Thymus (tissue), 11 donors: ENCODE measurements around the gene HSF5. TPM values are rescaled to one million over a fixed set of nuclear protein-coding genes. Genes with fewer than 3 reads are reported as not detected.
A peak's percentile ranks its signal among the peaks of the same experiment; 100 is the strongest.

Experiments used
- DNase-seq, 9 donors: peaks; one replicate each; pipeline ENCODE4 v3.0.0-alpha.2; 2013; ENCODE audit warnings: low spot score in 9 of 9, low read depth in 6 of 9, missing footprints in 1 of 9
- H3K27ac ChIP-seq, 2 donors: one replicate each; pipeline ENCODE4 v1.5.1; 2013; ENCODE audit warnings: control low read depth in 1 of 2, low read depth in 1 of 2, low read length in 1 of 2, mild to moderate bottlenecking in 1 of 2, moderate library complexity in 1 of 2
- H3K27me3 ChIP-seq, 2 donors: one replicate each; pipeline ENCODE4 v1.5.1; 2013; ENCODE audit warnings: low read length in 1 of 2; ENCODE audit not compliant: control insufficient read depth in 2 of 2, insufficient read depth in 1 of 2
- H3K36me3 ChIP-seq, 2 donors: one replicate each; pipeline ENCODE4 v1.5.1; 2013; ENCODE audit warnings: low read length in 1 of 2, mild to moderate bottlenecking in 1 of 2, moderate library complexity in 1 of 2; ENCODE audit not compliant: control insufficient read depth in 2 of 2, insufficient read depth in 2 of 2
- H3K4me1 ChIP-seq, 2 donors: one replicate each; pipeline ENCODE4 v1.5.1; 2013; ENCODE audit warnings: low read length in 2 of 2; ENCODE audit not compliant: control insufficient read depth in 2 of 2, insufficient read depth in 2 of 2
- H3K4me3 ChIP-seq, 2 donors: one replicate each; pipeline ENCODE4 v1.5.1; 2013; ENCODE audit warnings: low read length in 2 of 2, control low read depth in 1 of 2, mild to moderate bottlenecking in 1 of 2
- H3K9me3 ChIP-seq, 2 donors: one replicate each; pipeline ENCODE4 v1.5.1; 2013; ENCODE audit warnings: low read length in 1 of 2, mild to moderate bottlenecking in 1 of 2; ENCODE audit not compliant: control insufficient read depth in 2 of 2, insufficient read depth in 1 of 2
- WGBS: extraction: QIAGEN DNeasy Blood & Tissue Kit; methylation state at CpG from one replicate; pipeline ENCODE4 v1.1.7; 2013; 5-methylcytosine and 5-hydroxymethylcytosine counted together
- polyA plus RNA-seq: library from polyadenylated mRNA; stranded (reverse); fragments of 200-250 nt; gene quantifications from one replicate; pipeline ENCODE4 v1.2.3, GENCODE V29; 2013
- total RNA-seq: library from RNA; stranded (reverse); fragments of 120-200 nt; gene quantifications from one replicate; pipeline ENCODE4 v1.2.4, GENCODE V29; 2013
- donor health status: healthy.

Gene HSF5
- total and polyA plus RNA-seq, 2 donors, result 0.90 to 0.91 TPM

DNA sequence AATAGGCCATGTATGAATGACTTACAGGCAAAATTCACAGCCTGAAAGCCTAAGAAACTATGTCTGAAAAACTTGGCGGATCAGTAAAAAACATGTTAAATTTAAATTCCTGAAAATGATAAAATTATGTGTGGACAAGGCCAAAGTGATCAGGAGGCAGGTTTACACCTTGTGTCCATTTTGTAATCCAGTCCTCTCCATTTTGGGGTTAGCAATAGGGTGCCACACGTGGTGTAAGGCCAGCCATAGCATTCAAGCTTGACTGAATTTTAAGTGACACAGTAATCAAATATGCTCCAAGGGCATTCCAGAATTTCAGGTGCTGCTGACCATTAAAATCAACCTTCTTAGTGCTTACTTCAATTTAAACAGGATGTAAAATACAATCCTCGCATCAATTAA lies 73.6 kb downstream of the HSF5 start:
- DNase-seq, result no peak
- Histone ChIP-seq H3K9me3 (no peaks in the 10 kb centered on the region), H3K4me3 (no peak overlapping the region), H3K4me1 (peaks cover 0 to 7% of the 10 kb centered on the region in 2 donors), H3K27ac (no peak overlapping the region), H3K27me3 (no peaks in the 10 kb centered on the region), H3K36me3 (no peaks in the 10 kb centered on the region)
- WGBS, result 96% methylated on average over 3 of the region's 3 CpGs

DNA sequence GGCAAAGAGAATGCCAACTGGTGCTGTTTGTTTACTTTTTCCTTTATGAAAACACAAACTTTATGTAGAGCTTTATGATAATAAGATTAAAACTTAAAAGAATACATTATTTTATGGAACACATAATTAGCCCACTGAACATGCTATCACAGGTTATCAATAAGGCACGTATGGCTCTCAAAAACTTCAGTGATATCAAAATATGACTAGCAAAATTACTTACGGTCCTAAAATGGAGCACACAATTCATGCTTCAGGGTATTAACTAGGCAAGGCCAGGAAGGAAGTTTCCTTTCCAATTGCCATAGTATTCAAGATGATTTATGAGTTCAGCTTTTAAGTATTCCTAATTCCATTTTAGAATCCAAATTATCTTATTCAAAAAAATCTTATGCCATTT lies 74.5 kb downstream of the HSF5 start:
- Histone ChIP-seq H3K27me3 (no peaks in the 10 kb centered on the region), H3K27ac (no peak overlapping the region), H3K4me3 (no peak overlapping the region), H3K36me3 (no peaks in the 10 kb centered on the region), H3K9me3 (no peaks in the 10 kb centered on the region), H3K4me1 (peaks cover 0 to 7% of the 10 kb centered on the region in 2 donors)
- 96% methylated on average over 2 of the region's 2 CpGs for WGBS
- no peak for DNase-seq

DNA sequence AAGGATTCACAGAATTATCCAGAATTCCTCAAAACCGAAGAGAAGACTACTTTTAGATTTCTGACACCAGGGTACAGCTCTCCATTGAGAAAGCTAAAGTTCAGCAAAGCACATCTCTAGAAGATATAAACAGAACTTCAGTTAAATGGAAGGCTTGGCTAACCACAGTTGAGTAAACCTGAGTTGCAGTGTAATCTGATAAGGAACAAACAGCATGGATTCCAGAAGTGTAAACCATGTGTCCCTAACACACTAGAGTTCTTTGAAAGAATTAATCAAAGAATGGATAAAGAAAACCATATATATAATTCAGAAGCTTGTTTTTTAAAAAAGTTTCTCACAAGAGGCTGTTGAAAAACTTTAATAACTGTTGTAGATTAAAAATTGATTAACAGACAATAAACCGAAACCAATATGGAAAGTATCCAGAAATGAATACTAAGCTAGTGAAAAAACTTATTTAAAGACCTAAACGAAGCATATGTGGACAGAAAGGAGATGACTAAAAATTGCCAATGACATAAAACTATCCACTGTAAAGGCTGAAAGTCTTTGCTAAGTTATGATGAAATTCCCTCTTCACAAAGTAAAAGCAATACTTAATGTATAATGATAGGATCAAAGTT lies 75.1 kb downstream of the HSF5 start:
- Histone ChIP-seq H3K36me3 (no peaks in the 10 kb centered on the region), H3K4me1 (peaks cover 0 to 7% of the 10 kb centered on the region in 2 donors), H3K4me3 (no peak overlapping the region), H3K27me3 (no peaks in the 10 kb centered on the region), H3K9me3 (no peaks in the 10 kb centered on the region), H3K27ac (no peak overlapping the region)
- DNase-seq, result peak in 1 of 9 donors; percentile 53
- WGBS, result 95% methylated on average over 3 of the region's 3 CpGs

DNA sequence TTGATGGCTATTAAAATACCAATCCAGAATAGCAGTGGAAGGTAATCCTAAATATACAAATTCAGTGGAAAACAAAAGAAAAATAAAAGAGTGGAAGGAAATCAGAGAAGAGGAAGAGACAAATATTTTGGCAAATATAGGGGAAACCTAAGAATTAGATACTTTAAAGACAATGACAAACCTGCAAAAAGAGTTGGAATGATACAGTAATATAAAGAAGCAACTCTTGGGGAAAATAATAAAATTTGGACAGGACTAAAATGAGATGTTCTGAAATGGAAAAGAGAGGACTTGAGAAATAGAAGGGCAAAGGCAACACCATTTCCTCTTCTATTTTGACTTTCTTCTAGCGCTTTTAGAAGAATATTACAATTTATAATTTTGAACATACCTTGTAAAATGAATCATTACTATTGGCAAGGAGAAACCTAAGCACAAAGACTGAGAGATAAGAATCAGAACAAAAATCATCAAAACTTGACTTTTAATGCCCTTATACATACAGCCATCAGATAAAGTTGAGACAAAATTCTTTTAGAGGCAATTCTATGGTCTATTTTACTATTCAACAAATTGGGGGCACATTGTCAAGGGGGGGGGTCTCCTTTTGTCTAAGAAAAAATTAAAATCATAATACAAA lies 76.0 kb downstream of the HSF5 start:
- no peak overlapping the region for H3K4me3 ChIP-seq

DNA sequence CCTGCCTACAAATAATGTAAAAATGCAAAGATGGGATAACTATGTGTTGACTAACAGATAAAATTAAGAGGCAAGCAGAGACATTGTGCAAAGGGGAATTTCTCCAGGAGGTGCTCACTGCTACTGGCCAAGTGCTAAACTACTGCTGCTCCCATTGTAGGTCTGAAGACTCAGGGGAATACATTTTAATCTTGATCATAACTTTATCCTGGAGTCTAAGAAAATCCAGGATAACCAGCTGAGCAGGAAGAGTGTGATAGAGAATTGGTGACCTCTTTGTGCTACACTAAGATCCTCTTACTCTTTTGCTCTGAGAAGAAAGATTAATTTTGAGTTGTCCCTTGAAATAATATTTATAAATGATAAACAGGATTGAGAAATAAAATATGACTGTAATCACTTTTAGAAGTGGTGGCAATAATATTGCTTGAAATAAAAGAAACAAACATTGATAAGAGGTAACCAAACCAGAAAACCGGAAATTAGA lies 76.8 kb downstream of the HSF5 start:
- DNase-seq, result no peak
- H3K4me1 ChIP-seq, result no peaks in the 10 kb centered on the region
- no peaks in the 10 kb centered on the region for H3K36me3 ChIP-seq
- no peak overlapping the region for H3K4me3 ChIP-seq
- no peak overlapping the region for H3K27ac ChIP-seq
- WGBS, result 92% methylated on average over 1 of the region's 1 CpG
- H3K27me3 ChIP-seq, result no peaks in the 10 kb centered on the region
- no peaks in the 10 kb centered on the region for H3K9me3 ChIP-seq

More for the DNA sequence above, 76.0 kb downstream of the HSF5 start:
- 95% methylated on average over 1 of the region's 1 CpG for WGBS
- H3K27ac ChIP-seq, result no peak overlapping the region
- peaks cover 0 to 4% of the 10 kb centered on the region in 2 donors for H3K4me1 ChIP-seq
- H3K9me3 ChIP-seq, result no peaks in the 10 kb centered on the region
- H3K36me3 ChIP-seq, result no peaks in the 10 kb centered on the region
- no peak for DNase-seq
- no peaks in the 10 kb centered on the region for H3K27me3 ChIP-seq

DNA sequence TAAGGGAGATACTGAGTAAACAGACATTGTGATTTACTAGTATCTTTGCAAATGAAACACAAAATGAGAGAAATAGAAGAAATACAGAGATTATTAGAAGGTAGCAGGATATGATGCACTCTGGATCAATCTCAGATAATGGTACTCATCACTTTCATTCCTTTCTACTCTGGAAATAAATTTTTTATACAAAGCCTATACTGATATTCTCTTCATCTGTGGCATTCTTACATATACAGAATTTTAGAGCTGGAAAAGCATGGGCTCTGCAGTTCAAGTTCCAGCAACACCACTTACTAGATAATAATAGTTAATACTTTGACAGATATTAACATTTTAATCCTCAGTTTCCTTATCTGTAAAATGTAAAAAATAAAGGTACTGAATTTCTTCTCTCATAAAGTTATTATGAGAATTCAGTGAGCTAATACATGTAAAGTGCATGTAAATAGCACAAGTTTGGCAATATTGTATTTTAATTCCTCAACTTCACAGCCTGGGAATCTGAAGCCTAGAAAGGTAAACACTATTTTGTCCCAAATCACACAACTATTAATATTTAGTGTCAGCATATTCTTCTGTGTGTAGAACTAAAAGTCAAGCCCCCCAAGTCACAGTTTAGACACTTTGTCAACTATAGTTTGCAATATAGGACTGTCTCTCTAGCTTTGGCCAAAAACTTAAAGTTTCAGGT lies 77.3 kb downstream of the HSF5 start:
- H3K9me3 ChIP-seq, result no peaks in the 10 kb centered on the region
- no peaks in the 10 kb centered on the region for H3K4me1 ChIP-seq
- no peak for DNase-seq
- H3K4me3 ChIP-seq, result no peak overlapping the region
- no peaks in the 10 kb centered on the region for H3K27me3 ChIP-seq
- H3K27ac ChIP-seq, result no peak overlapping the region
- H3K36me3 ChIP-seq, result no peaks in the 10 kb centered on the region

DNA sequence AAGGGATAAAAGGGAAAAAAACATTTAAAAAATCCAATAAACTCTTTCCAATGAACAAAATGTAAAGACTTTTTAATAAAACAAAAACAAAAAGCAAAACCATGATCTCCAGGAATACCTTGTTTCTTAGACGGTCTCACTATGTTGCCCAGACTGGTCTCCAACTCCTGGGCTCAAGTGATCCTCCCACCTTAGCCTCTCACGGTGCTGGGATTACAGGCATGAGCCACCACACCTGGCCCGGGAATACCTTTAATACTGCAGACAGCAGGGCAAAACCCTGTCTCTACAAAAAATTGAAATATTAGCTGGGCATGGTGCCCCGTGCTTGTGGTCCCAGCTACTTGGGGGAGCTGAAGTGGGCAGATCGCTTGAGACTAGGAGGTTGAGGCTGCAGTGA lies 78.8 kb downstream of the HSF5 start:
- H3K9me3 ChIP-seq, result no peaks in the 10 kb centered on the region
- no peak for DNase-seq
- no peaks in the 10 kb centered on the region for H3K4me1 ChIP-seq
- H3K27me3 ChIP-seq, result no peaks in the 10 kb centered on the region
- H3K4me3 ChIP-seq, result no peak overlapping the region
- no peaks in the 10 kb centered on the region for H3K36me3 ChIP-seq
- H3K27ac ChIP-seq, result no peak overlapping the region
- WGBS, result 97% methylated on average over 5 of the region's 5 CpGs

DNA sequence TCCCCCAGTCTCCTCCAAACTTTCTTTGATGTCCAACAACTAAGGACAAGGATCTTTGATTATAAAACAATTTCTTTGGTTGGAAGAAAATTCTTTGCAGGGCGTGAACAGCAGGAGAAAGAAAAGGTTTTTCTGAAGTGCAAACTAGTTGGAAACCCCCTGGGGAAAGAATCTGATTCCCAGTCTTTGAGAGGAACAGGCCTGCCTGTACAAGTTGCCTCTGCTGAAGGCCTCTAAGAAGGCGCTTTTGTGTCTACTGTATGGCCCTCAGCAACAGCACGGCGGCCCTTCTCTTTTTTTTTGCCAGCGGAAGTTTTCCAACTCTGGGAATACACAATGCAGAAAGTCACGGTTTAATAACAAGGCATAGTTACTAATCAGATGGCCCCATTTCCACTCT lies 84.9 kb downstream of the HSF5 start:
- Histone ChIP-seq H3K4me1 (peaks cover 0 to 3% of the 10 kb centered on the region in 2 donors), H3K4me3 (no peak overlapping the region), H3K9me3 (no peaks in the 10 kb centered on the region), H3K27ac (peak overlapping the region; percentile 26 to 58), H3K36me3 (no peaks in the 10 kb centered on the region), H3K27me3 (no peaks in the 10 kb centered on the region)
- DNase-seq, result no peak
- 94% methylated on average over 6 of the region's 6 CpGs for WGBS

DNA sequence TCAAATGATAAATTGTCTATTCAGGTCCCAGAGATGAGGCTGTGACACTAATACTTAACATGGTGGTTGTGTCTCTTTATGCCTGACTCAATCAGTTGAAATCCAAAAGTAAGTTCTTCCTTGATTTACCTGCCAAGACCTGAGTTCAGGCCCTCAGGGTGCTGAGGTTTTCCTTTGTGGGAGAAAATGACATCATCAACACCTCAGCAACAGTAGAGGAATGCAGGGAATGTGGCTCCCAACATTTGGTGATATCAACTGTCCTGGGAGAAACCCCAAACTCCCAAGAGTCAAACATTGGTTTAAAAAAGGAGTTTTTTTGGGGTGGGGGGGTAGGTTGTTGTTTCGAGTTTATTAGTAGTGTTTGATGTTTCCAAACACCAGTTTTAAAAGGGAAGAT lies 85.5 kb downstream of the HSF5 start:
- peak overlapping the region in 1 of 2 donors; percentile 51 for H3K27ac ChIP-seq

More for the DNA sequence above, 85.5 kb downstream of the HSF5 start:
- Histone ChIP-seq H3K4me3 (no peak overlapping the region), H3K36me3 (no peaks in the 10 kb centered on the region), H3K27me3 (no peaks in the 10 kb centered on the region), H3K9me3 (no peaks in the 10 kb centered on the region), H3K4me1 (peaks cover 0 to 3% of the 10 kb centered on the region in 2 donors)
- 92% methylated on average over 1 of the region's 1 CpG for WGBS
- DNase-seq, result no peak
